Karpas-422 (cell line): Measurements from ENCODE around the gene SKA3. TPM values are rescaled to one million over a fixed set of nuclear protein-coding genes. Genes with fewer than 3 reads are reported as not detected.
"Not testable (repeated sequence)": the region's sequence is repeated elsewhere in the genome, so short reads cannot be mapped to it uniquely, and the experiment has no call there.

Experiments used
- DNase-seq: peaks from one replicate; pipeline ENCODE4 v3.0.0-alpha.2; 2015
- H2AFZ ChIP-seq: fragments of 200-600 bp; sonication (generic); 2 replicates; pipeline ENCODE4 v1.6.1; 2014; ENCODE audit warnings: antibody characterized with exemption, low read length, mixed read lengths
- H3K27ac ChIP-seq: fragments of 200-600 bp; sonication (generic); 2 replicates; pipeline ENCODE4 v1.5.1; 2014; ENCODE audit warnings: mild to moderate bottlenecking, low read length, moderate library complexity
- H3K27me3 ChIP-seq: fragments of 200-600 bp; sonication (generic); 2 replicates; pipeline ENCODE4 v1.6.1; 2014; ENCODE audit warnings: low read length, mixed read lengths
- H3K36me3 ChIP-seq: fragments of 200-600 bp; sonication (generic); 2 replicates; pipeline ENCODE4 v1.6.1; 2014; ENCODE audit warnings: low read length, mixed read lengths; ENCODE audit not compliant: insufficient read depth
- H3K4me1 ChIP-seq: fragments of 200-600 bp; sonication (generic); 2 replicates; pipeline ENCODE4 v1.6.1; 2014; ENCODE audit warnings: mild to moderate bottlenecking, low read length, mixed read lengths
- H3K4me2 ChIP-seq: fragments of 200-600 bp; sonication (generic); 2 replicates; pipeline ENCODE4 v1.6.1; 2014; ENCODE audit warnings: low read length, low read depth, mild to moderate bottlenecking; ENCODE audit not compliant: poor library complexity, severe bottlenecking
- H3K4me3 ChIP-seq: fragments of 200-600 bp; sonication (generic); 2 replicates; pipeline ENCODE4 v1.5.1; 2014; ENCODE audit warnings: mild to moderate bottlenecking, antibody characterized with exemption, low read length, mixed read lengths
- H3K79me2 ChIP-seq: fragments of 200-600 bp; sonication (generic); 2 replicates; pipeline ENCODE4 v1.6.1; 2014; ENCODE audit warnings: mild to moderate bottlenecking, low read length, mixed read lengths
- H3K9ac ChIP-seq: fragments of 200-600 bp; sonication (generic); 2 replicates; pipeline ENCODE4 v1.6.0; 2014; ENCODE audit warnings: low read length
- H3K9me2 ChIP-seq: fragments of 200-600 bp; sonication (generic), shearing (Covaris generic); replicated peaks from 2 replicates; pipeline ENCODE4 v1.6.0; 2014; ENCODE audit warnings: mild to moderate bottlenecking, low read length, moderate library complexity; ENCODE audit not compliant: insufficient read depth
- H3K9me3 ChIP-seq: fragments of 300-700, 200-600 bp; sonication (generic); 2 replicates; pipeline ENCODE4 v1.6.1; 2014; ENCODE audit warnings: low read length, mixed read lengths
- H4K20me1 ChIP-seq: fragments of 200-600 bp; sonication (generic); 2 replicates; pipeline ENCODE4 v1.6.1; 2014; ENCODE audit warnings: mild to moderate bottlenecking, antibody characterized with exemption, low read length, low read depth; ENCODE audit not compliant: insufficient read depth
- total RNA-seq: library from RNA; depleted of rRNA; stranded (reverse); fragments of >200 nt; shearing (Covaris generic); gene quantifications from 2 replicates; pipeline ENCODE4 v1.2.3, GENCODE V29; 2014; ENCODE audit warnings: low replicate concordance

The SKA3 gene
- total RNA-seq, 1 experiment from 2014 or later: 34.2 TPM

DNA sequence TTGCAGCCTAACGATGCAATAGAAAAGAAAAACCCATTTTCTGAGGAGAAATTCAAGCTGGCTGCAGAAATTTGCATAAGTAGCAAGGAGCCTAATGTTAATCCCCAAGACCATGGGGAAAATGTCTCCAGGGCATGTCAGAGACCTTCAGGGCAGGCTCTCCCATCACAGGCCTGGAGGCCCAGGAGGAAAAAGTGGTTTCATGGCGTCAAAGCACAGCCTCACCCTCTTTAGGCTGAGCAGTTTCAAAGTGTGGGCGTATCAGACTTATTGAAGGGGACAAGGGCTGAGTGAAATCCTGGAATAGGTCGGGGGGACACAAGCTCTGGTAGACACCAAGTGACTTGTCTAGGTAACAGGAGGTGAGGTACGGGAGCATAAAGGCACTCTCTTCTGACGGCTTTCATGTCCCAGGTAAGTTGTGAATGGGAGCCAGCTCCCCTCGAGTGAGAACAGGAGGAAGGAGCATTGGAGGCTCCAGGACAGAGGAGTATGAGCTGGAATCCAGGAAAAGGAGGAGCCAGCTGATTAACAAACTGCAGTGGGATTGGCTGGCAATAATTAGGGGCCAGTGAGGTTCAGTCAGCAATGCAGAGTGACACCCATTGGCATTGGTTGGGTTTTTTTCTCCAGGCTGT is 35.9 kb upstream of the SKA3 start:
- no peak for DNase-seq
- H3K9me3 ChIP-seq: no peaks in the 10 kb centered on the region
- no peak overlapping the region for H3K4me3 ChIP-seq
- H3K9ac ChIP-seq: no peak overlapping the region
- no peaks in the 10 kb centered on the region for H3K4me1 ChIP-seq
- peaks cover 2% of the 10 kb centered on the region; the same call in 1 of the 2 replicates for H3K27me3 ChIP-seq
- H2AFZ ChIP-seq: no peak overlapping the region
- H3K36me3 ChIP-seq: no peaks in the 10 kb centered on the region
- no peak overlapping the region for H3K27ac ChIP-seq
- H4K20me1 ChIP-seq: no peaks in the 10 kb centered on the region
- no peak overlapping the region for H3K4me2 ChIP-seq
- no peaks in the 10 kb centered on the region for H3K79me2 ChIP-seq
- H3K9me2 ChIP-seq: no peaks in the 10 kb centered on the region

DNA sequence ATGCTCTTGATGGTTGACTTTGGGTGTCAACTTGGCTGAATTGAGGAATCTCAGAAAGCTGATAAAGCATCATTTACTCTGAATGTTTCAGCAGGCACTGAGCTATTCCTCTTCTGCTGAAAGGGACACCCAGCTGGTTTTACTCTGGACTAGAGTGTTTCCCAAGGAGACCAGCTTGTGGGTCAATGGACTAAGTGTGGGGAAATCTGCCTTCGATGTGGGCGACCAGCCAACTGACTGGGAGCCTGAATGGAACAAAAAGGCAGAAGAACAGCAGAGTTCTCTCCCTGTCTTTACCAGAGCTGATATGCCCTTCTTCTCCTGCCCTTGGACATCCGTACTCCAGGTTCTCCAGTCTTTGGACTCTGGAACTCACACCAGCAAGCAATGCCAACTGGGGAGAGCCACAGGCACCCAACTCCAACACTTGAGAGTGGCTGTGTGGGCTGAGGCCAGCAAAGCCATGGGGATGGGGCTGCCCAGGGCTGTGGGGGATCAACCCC is 32.4 kb upstream of the SKA3 start:
- H3K27me3 ChIP-seq: peaks cover 2% of the 10 kb centered on the region; the same call in 1 of the 2 replicates
- no peaks in the 10 kb centered on the region for H3K79me2 ChIP-seq
- no peak overlapping the region for H3K4me3 ChIP-seq
- H3K4me2 ChIP-seq: no peak overlapping the region
- H3K36me3 ChIP-seq: no peaks in the 10 kb centered on the region
- no peaks in the 10 kb centered on the region for H4K20me1 ChIP-seq
- no peak overlapping the region for H3K9ac ChIP-seq
- H3K4me1 ChIP-seq: no peaks in the 10 kb centered on the region
- no peaks in the 10 kb centered on the region for H3K9me2 ChIP-seq
- H3K27ac ChIP-seq: no peak overlapping the region
- H2AFZ ChIP-seq: no peak overlapping the region
- H3K9me3 ChIP-seq: no peaks in the 10 kb centered on the region
- DNase-seq: no peak

DNA sequence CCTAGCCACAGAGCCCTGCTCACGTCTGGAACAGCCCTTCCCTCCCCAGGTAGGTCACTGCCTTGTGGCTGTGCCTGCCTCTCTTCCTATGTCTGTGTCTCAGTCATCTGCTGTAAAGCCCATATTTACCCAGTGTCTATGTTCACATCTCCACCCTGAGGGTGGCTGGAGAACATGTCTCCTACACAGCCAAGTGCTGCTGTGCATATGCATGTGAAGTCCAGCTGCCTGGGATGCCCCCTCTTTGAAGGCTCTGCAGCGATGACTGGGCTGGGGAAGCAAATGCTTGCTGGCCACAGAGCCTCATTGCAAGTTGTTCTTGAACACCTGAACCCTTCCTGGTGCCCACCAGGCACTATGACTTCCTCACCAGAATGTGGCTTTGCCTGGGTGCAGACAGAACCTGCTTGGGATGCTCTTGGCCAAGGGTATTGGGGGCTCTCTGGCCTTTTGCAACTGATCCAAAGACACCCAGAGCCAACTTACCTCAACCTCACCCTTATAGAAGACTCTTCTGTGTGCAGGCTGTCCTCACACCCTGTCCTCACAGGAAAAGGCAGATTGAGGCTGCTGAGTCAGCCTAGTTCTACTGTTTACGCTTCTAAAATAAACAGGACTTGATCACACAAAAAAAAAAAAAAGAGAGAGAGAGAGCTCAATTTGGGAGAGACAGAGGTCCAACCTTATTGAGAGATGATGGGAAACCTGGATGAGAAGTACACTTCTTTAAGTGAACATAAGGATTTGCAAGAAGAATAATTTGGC is 26.6 kb upstream of the SKA3 start:
- no peak overlapping the region for H2AFZ ChIP-seq
- H3K9ac ChIP-seq: no peak overlapping the region
- H3K4me1 ChIP-seq: no peaks in the 10 kb centered on the region
- H3K27me3 ChIP-seq: no peaks in the 10 kb centered on the region
- no peaks in the 10 kb centered on the region for H3K36me3 ChIP-seq
- no peaks in the 10 kb centered on the region for H3K9me2 ChIP-seq
- H3K4me2 ChIP-seq: no peak overlapping the region
- no peak overlapping the region for H3K27ac ChIP-seq
- no peak for DNase-seq
- H3K79me2 ChIP-seq: no peaks in the 10 kb centered on the region
- H3K4me3 ChIP-seq: no peak overlapping the region
- no peaks in the 10 kb centered on the region for H3K9me3 ChIP-seq
- no peaks in the 10 kb centered on the region for H4K20me1 ChIP-seq

DNA sequence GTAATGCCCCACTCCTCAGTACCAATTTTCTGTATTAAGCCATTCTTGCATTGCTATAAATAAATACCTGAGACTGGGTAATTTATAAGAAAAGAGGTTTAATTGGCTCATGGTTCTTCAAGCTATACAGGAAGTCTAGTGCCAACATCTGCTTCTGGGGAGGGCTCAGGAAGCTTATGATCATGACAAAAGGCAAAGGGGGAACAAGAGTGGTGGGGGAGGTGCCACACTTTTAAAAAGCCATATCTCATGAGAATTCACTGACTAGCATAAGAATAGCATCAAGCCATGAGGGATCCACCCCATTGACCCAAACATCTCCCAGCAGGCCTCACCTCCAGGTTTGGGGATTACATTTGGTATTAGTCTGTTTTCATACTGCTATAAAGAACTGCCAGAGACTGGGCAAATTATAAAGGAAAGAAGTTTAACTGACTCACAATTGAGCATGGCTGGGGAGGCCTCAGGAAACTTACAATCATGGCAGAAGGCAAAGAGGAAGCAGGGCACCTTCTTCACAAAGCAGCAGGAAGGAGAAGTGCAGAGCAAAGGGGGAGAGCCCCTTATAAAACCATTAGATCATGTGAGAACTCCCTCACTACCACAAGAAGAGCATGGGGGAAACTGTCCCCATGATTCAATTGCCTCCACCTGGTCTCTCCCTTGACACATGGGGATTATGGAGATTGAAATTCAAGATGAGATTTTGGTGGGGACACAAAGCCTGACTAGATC is 25.3 kb upstream of the SKA3 start:
- not testable (repeated sequence) for H3K9ac ChIP-seq, H2AFZ ChIP-seq, H3K27ac ChIP-seq, DNase-seq, H3K36me3 ChIP-seq, H3K9me3 ChIP-seq, H3K27me3 ChIP-seq, H4K20me1 ChIP-seq, H3K4me3 ChIP-seq, H3K79me2 ChIP-seq, H3K4me1 ChIP-seq, H3K4me2 ChIP-seq, H3K9me2 ChIP-seq

DNA sequence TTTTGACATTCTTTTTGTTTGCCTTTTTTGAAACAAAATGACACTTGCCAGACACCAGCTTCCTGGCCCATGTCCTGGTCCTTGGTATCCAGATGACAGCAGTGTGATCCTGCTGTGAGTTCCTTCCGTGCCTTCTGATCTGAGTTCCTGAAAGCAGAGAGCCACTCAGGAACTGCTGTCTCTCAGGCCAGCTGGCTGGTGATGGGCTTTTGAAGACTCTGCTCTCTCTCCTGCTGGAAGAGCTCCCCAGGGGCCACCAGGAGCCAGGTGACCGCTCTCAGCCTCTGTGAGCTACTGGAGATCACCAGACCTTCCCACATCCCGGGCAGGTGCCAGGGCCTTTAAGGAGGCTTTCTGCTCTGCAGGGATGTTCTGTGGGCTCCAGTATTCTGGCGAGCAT is 22.0 kb upstream of the SKA3 start:
- not testable (repeated sequence) for H4K20me1 ChIP-seq, H2AFZ ChIP-seq, H3K4me1 ChIP-seq, H3K27me3 ChIP-seq, H3K4me2 ChIP-seq, H3K9ac ChIP-seq, H3K9me3 ChIP-seq, H3K9me2 ChIP-seq, H3K27ac ChIP-seq, H3K36me3 ChIP-seq, H3K4me3 ChIP-seq, H3K79me2 ChIP-seq, DNase-seq

DNA sequence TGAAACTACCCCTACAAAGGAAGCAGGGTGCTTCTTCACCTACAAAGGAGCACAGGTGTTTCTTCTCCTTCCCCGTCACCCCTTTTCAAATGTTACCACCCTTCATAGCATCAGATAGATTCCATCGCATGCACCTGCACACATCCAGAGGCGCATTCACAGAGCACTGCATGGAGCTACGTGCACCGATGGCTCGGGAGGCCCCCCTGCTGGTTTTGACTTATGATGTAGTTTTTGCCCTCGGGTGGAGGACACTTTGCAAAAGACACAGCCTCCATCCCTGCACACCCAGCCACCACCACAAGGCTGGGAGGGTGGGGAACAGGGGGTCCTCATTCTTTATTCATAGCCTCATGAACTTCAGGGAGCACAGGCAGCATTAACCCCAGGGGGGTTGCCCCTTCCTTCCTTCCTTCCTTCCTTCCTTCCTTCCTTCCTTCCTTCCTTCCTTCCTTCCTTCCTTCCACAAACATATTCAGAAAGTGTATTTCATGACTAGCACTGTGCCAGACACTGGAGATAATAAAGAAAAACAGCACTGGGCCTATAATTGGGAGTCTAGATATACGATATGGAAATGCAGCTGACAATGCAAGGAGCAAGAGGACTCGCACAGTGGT is 21.4 kb upstream of the SKA3 start:
- H3K4me3 ChIP-seq, H3K9me2 ChIP-seq, H3K79me2 ChIP-seq, H3K27me3 ChIP-seq, H4K20me1 ChIP-seq, H3K4me2 ChIP-seq, H3K4me1 ChIP-seq, H3K9ac ChIP-seq, DNase-seq, H2AFZ ChIP-seq, H3K36me3 ChIP-seq, H3K27ac ChIP-seq, H3K9me3 ChIP-seq: not testable (repeated sequence)

DNA sequence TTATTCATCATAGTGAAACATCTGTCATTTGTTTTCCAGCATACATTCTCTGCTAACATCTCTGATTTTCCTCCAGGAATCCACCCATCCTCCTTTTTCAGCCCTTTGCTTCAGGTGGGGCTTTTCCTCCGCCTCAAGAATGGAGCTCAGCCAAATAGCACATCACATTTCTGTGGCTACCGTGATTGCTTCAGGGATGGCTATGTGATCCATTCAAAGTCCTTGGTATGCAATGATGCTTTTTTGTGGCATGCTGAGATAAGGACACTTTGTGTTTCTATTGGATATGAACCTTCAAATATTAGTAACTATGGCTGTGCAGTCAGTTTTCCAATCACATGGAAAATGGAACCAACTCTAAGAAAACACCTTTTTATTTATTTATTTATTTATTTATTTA is 18.4 kb upstream of the SKA3 start:
- not testable (repeated sequence) for H2AFZ ChIP-seq, H3K4me3 ChIP-seq, H3K27me3 ChIP-seq, H3K9me3 ChIP-seq, H3K36me3 ChIP-seq, H3K9me2 ChIP-seq, H4K20me1 ChIP-seq, H3K79me2 ChIP-seq, H3K4me1 ChIP-seq, H3K9ac ChIP-seq, H3K4me2 ChIP-seq, DNase-seq, H3K27ac ChIP-seq

DNA sequence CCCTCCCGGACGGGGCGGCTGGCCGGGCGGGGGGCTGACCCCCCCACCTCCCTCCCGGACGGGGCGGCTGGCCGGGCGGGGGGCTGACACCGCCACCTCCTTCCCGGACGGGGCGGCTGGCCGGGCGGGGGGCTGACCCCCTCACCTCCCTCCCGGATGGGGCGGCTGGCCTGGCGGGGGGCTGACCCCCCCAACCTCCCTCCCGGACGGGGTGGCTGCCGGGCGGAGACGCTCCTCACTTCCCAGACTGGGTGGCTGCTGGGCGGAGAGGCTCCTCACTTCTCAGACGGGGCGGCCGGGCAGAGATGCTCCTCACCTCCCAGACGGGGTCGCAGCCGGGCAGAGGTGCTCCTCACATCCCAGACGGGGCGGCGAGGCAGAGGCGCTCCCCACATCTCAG is 10.1 kb upstream of the SKA3 start:
- H3K79me2 ChIP-seq, H3K9me3 ChIP-seq, H3K4me3 ChIP-seq: not testable (repeated sequence)

More for the DNA sequence above, 10.1 kb upstream of the SKA3 start:
- not testable (repeated sequence) for H3K4me2 ChIP-seq, H4K20me1 ChIP-seq, H3K36me3 ChIP-seq, H3K9me2 ChIP-seq, DNase-seq, H3K27me3 ChIP-seq, H2AFZ ChIP-seq, H3K27ac ChIP-seq, H3K9ac ChIP-seq, H3K4me1 ChIP-seq
